HG03432 (cell line): ENCODE measurements around the gene DEPDC7.
"Not testable (repeated sequence)": the region's sequence is repeated elsewhere in the genome, so short reads cannot be mapped to it uniquely, and the experiment has no call there.

Experiments
- ATAC-seq: cut with Tn5 transposase; IDR thresholded peaks from one replicate; pipeline ENCODE4 v1.9.1; 2021; ENCODE audit warnings: mild to moderate bottlenecking, moderate library complexity; ENCODE audit not compliant: unreplicated experiment

The DEPDC7 gene

GRCh38 chr11:33015621-33016551, at the start of gene DEPDC7:
Gene DEPDC7 (plus strand): TSS chr11:33015878. CDS start chr11:33015956, 78 bp downstream.
- ATAC-seq, result peak; percentile 66

- ATAC-seq, result no peak
These were observed 47.1 kb upstream of the DEPDC7 start for GRCh38 chr11:32968541-32968940.

GRCh38 chr11:32972233-32972632, 43.4 kb upstream of the DEPDC7 start:
- ATAC-seq, result not testable (repeated sequence)

GRCh38 chr11:32972781-32973180, 42.9 kb upstream of the DEPDC7 start:
- no peak for ATAC-seq

GRCh38 chr11:32982626-32983025, 33.1 kb upstream of the DEPDC7 start:
- ATAC-seq, result no peak

- no peak for ATAC-seq
These were observed 32.2 kb upstream of the DEPDC7 start for GRCh38 chr11:32983506-32983905.

GRCh38 chr11:32985600-32985999, 30.1 kb upstream of the DEPDC7 start:
- no peak for ATAC-seq

- no peak for ATAC-seq
These were observed 27.8 kb upstream of the DEPDC7 start for GRCh38 chr11:32987851-32988250.

- no peak for ATAC-seq
These were observed 25.2 kb upstream of the DEPDC7 start for GRCh38 chr11:32990481-32990880.

GRCh38 chr11:32991427-32991826, 24.3 kb upstream of the DEPDC7 start:
- ATAC-seq, result no peak

GRCh38 chr11:32991898-32992297, 23.8 kb upstream of the DEPDC7 start:
- ATAC-seq, result no peak

- ATAC-seq, result no peak
These were observed 15.5 kb upstream of the DEPDC7 start for GRCh38 chr11:33000181-33000580.

- ATAC-seq, result no peak
These were observed 14.4 kb upstream of the DEPDC7 start for GRCh38 chr11:33001281-33001680.

GRCh38 chr11:33001751-33002542, 13.7 kb upstream of the DEPDC7 start:
- ATAC-seq, result no peak

GRCh38 chr11:33005175-33005574, 10.5 kb upstream of the DEPDC7 start:
- no peak for ATAC-seq

GRCh38 chr11:33006010-33006409, 9.7 kb upstream of the DEPDC7 start:
- no peak for ATAC-seq

GRCh38 chr11:33013755-33014154, 1.9 kb upstream of the DEPDC7 start:
- ATAC-seq, result no peak

- ATAC-seq, result no peak
These were observed 976 bp downstream of the DEPDC7 start for GRCh38 chr11:33016654-33017053.

- no peak for ATAC-seq
These were observed 1.8 kb downstream of the DEPDC7 start for GRCh38 chr11:33017478-33017877.

- ATAC-seq, result no peak
These were observed 2.3 kb downstream of the DEPDC7 start for GRCh38 chr11:33017965-33018364.

- no peak for ATAC-seq
These were observed 3.2 kb downstream of the DEPDC7 start for GRCh38 chr11:33018840-33019239.

GRCh38 chr11:33021501-33021900, 5.8 kb downstream of the DEPDC7 start:
- no peak for ATAC-seq
